ENCODE measurements around the gene PRM1. TPM values are rescaled to one million over a fixed set of nuclear protein-coding genes. Genes with fewer than 3 reads are reported as not detected.

Gene PRM1, protein sequence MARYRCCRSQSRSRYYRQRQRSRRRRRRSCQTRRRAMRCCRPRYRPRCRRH
- total RNA-seq = not detected

DNA sequence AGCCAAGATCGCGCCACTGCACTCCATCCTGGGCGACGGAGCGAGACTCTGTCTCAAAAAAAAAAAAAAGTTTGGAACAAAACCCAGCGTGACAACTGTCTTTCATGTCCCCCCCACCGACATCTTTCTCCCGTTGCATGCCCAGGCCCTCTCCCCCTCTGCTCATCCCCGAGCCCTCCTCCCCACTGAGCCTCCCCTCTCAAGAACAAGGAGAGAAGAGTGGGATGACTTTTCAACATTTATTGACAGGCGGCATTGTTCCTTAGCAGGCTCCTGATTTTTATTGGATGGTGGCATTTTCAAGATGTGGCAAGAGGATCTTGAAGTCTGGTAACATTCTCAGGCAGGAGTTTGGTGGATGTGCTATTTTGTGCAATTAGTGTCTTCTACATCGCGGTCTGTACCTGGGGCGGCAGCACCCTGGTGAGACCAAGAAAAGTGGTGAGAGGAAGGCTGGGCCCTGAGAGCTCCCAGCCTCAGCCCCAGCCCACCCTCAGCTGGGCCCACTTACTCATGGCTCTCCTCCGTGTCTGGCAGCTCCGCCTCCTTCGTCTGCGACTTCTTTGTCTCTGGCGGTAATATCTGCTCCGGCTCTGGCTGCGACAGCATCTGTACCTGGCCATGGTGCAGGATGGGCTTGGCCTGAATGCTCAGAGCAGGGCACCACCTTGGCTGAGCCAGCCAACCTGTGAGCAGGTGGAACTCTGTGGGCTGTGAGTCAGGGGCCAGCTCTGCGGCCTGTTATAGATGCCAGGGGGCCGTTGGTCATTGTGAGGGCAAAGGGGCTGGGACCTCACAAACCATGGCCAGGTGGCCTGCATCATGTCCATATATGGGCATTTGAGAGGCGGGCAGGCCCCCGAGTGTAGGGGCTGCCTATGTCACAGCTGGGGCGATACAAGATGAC lies at the start of gene PRM1:
TSS of gene PRM1 (minus strand) at position 715 of the 907 bp plus-strand sequence. CDS start at position 623, 92 bp downstream.
- Histone ChIP-seq H3K27ac (no peak within 1 kb of the TSS), H3K9me3 (no peaks in the 10 kb centered on the region), H3K36me3 (no peaks in the 10 kb centered on the region), H3K4me3 (no peak within 1 kb of the TSS), H3K4me1 (no peaks in the 10 kb centered on the region), H3K27me3 (no peaks in the 10 kb centered on the region)
- DNase-seq (ENCODE audit: low spot score in 2 of 2) = no peak
- intact Hi-C loops (cut with DNase I) = no loop called here
- TF ChIP-seq, protein P1, sequence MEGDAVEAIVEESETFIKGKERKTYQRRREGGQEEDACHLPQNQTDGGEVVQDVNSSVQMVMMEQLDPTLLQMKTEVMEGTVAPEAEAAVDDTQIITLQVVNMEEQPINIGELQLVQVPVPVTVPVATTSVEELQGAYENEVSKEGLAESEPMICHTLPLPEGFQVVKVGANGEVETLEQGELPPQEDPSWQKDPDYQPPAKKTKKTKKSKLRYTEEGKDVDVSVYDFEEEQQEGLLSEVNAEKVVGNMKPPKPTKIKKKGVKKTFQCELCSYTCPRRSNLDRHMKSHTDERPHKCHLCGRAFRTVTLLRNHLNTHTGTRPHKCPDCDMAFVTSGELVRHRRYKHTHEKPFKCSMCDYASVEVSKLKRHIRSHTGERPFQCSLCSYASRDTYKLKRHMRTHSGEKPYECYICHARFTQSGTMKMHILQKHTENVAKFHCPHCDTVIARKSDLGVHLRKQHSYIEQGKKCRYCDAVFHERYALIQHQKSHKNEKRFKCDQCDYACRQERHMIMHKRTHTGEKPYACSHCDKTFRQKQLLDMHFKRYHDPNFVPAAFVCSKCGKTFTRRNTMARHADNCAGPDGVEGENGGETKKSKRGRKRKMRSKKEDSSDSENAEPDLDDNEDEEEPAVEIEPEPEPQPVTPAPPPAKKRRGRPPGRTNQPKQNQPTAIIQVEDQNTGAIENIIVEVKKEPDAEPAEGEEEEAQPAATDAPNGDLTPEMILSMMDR (IDR thresholded peaks at IDR 0.05) = no peak

DNA sequence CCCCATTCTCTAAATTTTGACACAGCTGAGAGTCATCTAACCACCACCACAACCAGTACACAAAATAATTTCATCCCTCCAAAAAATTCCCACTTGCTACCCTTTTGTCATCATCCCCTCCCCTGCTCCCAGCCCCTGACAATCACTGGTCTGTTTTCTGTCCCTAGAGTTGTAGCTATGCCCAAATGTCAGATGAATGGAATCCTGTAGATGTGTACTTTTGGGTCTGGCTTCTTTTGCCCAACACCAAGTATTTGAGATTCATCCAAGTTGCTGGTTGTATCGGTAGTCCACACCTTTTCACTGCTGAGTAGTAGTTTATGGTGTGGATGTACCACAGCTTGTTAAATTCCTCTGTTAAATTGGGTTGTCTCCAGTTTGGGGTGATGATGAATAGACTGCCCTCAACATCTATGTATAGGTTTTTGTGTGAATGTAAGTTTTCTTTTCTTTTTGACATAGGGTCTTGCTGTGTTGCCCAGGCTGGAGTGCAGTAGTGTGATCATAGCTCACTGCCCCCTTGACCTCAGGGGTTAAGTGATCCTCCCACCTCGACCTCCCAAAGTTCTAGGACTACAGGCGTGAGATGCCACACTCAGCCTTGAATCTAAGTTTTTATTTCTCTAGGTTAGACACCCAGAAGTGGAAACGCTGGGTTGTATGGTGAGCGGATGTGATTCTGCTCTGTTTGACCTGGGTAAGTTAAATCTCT lies 49.6 kb upstream of the PRM1 start:
- intact Hi-C loops (cut with DNase I) = no loop called here
- H3K4me3 ChIP-seq = no peak overlapping the region
- H3K36me3 ChIP-seq = no peaks in the 10 kb centered on the region
- H3K4me1 ChIP-seq = peaks cover 2 to 10% of the 10 kb centered on the region in 2 donors
- TF ChIP-seq, protein P1 (IDR thresholded peaks at IDR 0.05) = no peak
- no peaks in the 10 kb centered on the region for H3K27me3 ChIP-seq
- H3K27ac ChIP-seq = no peak overlapping the region
- no peaks in the 10 kb centered on the region for H3K9me3 ChIP-seq
- DNase-seq (ENCODE audit: low spot score in 2 of 2) = no peak

DNA sequence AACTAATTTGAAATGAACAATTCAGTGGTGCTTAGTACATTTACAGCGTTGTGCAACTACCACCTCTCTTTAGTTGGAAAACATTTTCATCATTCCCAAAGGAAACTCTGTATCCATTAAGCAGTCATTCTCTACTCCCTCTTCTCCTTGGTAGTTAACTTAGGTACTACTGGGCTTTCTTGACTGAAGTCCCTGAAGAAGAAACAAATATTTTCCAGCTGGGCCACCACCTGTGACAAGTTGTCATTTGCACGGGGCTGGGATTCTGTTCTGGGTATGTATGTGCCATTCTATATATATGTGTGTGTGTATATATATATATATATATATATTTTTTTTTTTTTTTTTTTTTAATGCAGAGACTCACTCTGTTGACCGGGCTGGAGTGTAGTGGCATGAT lies 48.8 kb upstream of the PRM1 start:
- H3K4me1 ChIP-seq = peaks cover 2 to 10% of the 10 kb centered on the region in 2 donors
- DNase-seq (ENCODE audit: low spot score in 2 of 2) = no peak
- H3K27ac ChIP-seq = no peak overlapping the region
- H3K36me3 ChIP-seq = no peaks in the 10 kb centered on the region
- no peaks in the 10 kb centered on the region for H3K27me3 ChIP-seq
- TF ChIP-seq, protein P1 (IDR thresholded peaks at IDR 0.05) = no peak
- intact Hi-C loops (cut with DNase I) = no loop called here
- H3K4me3 ChIP-seq = no peak overlapping the region
- H3K9me3 ChIP-seq = no peaks in the 10 kb centered on the region

DNA sequence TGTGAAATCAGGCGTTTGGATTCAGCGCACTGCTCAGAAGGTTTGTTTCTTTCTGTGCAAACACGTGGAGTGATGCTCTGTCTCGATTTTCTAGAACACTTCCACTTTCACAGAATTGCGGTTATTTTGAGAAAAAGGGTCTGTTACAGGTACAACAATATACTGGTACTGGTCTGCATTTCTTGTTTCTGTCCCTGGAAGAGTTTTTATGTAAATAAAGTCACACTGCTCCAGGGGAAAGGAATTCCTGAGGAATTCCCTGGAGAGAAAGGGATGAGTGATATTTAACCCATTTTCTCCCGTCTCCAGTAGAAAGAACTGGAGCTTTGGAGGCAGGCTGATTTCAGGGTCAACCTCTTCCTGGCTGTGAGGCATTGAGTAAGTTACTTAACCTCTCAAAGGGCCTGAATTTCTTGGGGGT lies 48.0 kb upstream of the PRM1 start:
- Histone ChIP-seq H3K27me3 (no peaks in the 10 kb centered on the region), H3K4me1 (peaks cover 2 to 10% of the 10 kb centered on the region in 2 donors), H3K27ac (no peak overlapping the region), H3K9me3 (no peaks in the 10 kb centered on the region), H3K36me3 (no peaks in the 10 kb centered on the region), H3K4me3 (no peak overlapping the region)
- DNase-seq (ENCODE audit: low spot score in 2 of 2) = no peak
- intact Hi-C loops (cut with DNase I) = no loop called here
- TF ChIP-seq, protein P1 (IDR thresholded peaks at IDR 0.05) = no peak

DNA sequence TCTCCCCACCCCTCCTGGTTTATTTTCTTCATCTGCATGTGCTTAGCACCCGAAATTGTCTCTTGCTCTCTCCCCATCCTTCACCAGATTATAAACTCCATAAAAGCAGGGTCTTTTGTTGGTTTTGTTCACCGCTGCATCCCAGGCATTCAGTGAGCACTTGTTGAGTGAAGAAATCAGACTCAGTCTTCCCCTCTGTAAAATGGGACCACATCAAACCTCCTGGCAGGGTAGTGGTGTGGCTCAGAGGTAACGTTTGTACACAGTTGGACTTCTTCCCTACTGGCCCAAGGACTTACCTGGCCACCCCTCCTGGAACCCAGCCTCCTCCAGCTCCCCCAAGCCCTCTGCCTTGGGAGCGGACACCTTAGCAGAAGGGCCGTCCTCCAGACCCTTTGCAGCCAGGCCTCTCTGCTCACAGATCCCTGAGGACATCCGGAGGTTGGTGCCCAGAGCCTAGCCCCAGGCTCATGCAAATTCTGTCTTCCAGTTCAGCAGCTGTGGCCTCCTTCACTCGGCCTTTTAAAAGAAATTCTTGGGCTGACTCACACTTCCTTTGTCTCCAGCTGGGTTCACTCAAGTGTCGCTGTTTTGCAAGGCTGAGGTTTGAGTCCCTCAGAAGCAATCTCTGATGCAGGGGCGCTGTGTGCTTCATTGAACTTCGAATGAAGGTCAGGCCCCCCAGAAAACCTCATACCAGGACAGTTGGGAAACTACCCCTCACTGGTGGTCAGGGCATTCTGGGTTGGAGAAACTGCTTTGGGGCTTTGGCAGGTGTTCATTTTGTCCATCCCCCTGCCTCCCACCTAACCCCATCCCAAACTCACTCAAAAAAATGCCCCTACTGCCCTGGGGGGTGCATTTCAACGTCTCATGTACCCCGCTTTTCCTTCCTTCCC lies 47.3 kb upstream of the PRM1 start:
- H3K36me3 ChIP-seq = no peaks in the 10 kb centered on the region
- H3K27me3 ChIP-seq = no peaks in the 10 kb centered on the region
- H3K4me1 ChIP-seq = peaks cover 2 to 10% of the 10 kb centered on the region in 2 donors
- H3K4me3 ChIP-seq = no peak overlapping the region
- intact Hi-C loops (cut with DNase I) = no loop called here
- H3K27ac ChIP-seq = no peak overlapping the region
- H3K9me3 ChIP-seq = no peaks in the 10 kb centered on the region
- TF ChIP-seq, protein P1 (IDR thresholded peaks at IDR 0.05) = no peak
- peak in 1 of 2 donors; percentile 80 for DNase-seq (ENCODE audit: low spot score in 2 of 2)

Data from ascending aorta (tissue), 2 donors.